ENCODE measurements around the gene KCNJ5.
"Not testable (repeated sequence)": the region's sequence is repeated elsewhere in the genome, so short reads cannot be mapped to it uniquely, and the experiment has no call there.

KCNJ5 gene

GRCh38 chr11:128914216-128915148 is 23.3 kb downstream of the KCNJ5 start:
- no peak for DNase-seq

- no peak for DNase-seq
Measured at GRCh38 chr11:128915149-128915521, 24.0 kb downstream of the KCNJ5 start.

GRCh38 chr11:128916037-128916572 is 24.9 kb downstream of the KCNJ5 start:
- no peak for DNase-seq

GRCh38 chr11:128916681-128917080 is 25.5 kb downstream of the KCNJ5 start:
- no peak for DNase-seq

- DNase-seq, result no peak
Measured at GRCh38 chr11:128917144-128917724, 26.1 kb downstream of the KCNJ5 start.

- no peak for DNase-seq
Measured at GRCh38 chr11:128919216-128919615, 28.1 kb downstream of the KCNJ5 start.

GRCh38 chr11:128919635-128920034 is 28.5 kb downstream of the KCNJ5 start:
- not testable (repeated sequence) for DNase-seq

- no peak for DNase-seq
Measured at GRCh38 chr11:128920666-128921065, 29.5 kb downstream of the KCNJ5 start.

GRCh38 chr11:128921793-128922192 is 30.6 kb downstream of the KCNJ5 start:
- no peak for DNase-seq

- no peak for DNase-seq
Measured at GRCh38 chr11:128924104-128924503, 32.9 kb downstream of the KCNJ5 start.

- DNase-seq, result no peak
Measured at GRCh38 chr11:128924510-128925249, 33.5 kb downstream of the KCNJ5 start.

- DNase-seq, result no peak
Measured at GRCh38 chr11:128925250-128925600, 34.1 kb downstream of the KCNJ5 start.

GRCh38 chr11:128926000-128926399 is 34.8 kb downstream of the KCNJ5 start:
- no peak for DNase-seq

GRCh38 chr11:128926437-128927107 is 35.4 kb downstream of the KCNJ5 start:
- no peak for DNase-seq

- no peak for DNase-seq
Measured at GRCh38 chr11:128927108-128927461, 35.9 kb downstream of the KCNJ5 start.

- no peak for DNase-seq
Measured at GRCh38 chr11:128927683-128928336, 36.7 kb downstream of the KCNJ5 start.

GRCh38 chr11:128928400-128928799 is 37.2 kb downstream of the KCNJ5 start:
- no peak for DNase-seq

- DNase-seq, result no peak
Measured at GRCh38 chr11:128929468-128929867, 38.3 kb downstream of the KCNJ5 start.

- DNase-seq, result no peak
Measured at GRCh38 chr11:128929991-128930390, 38.8 kb downstream of the KCNJ5 start.

- no peak for DNase-seq
Measured at GRCh38 chr11:128931066-128931465, 39.9 kb downstream of the KCNJ5 start.

- no peak for DNase-seq
Measured at GRCh38 chr11:128931668-128932067, 40.5 kb downstream of the KCNJ5 start.

GRCh38 chr11:128933481-128934178 is 42.5 kb downstream of the KCNJ5 start:
- no peak for DNase-seq
